GM12891 (cell line): ENCODE measurements around the gene PYGO1.

Experiments
- POLR2A ChIP-seq: IDR thresholded peaks from 2 replicates; pipeline ENCODE4 v1.6.1; 2011; ENCODE audit warnings: low read depth, low read length, control low read depth
- POLR2AphosphoS5 ChIP-seq: IDR thresholded peaks from 2 replicates; pipeline ENCODE4 v1.6.1; 2011; ENCODE audit warnings: low read depth, low read length, control low read depth
- SPI1 ChIP-seq: IDR thresholded peaks from 2 replicates; pipeline ENCODE4 v1.6.1; 2011; ENCODE audit warnings: low read depth, low read length, control low read depth
- TAF1 ChIP-seq: IDR thresholded peaks from 2 replicates; pipeline ENCODE4 v1.6.1; 2011; ENCODE audit warnings: low read depth, low read length, control low read depth

GRCh38 chr15:55576943-55577342 lies 11.2 kb downstream of the PYGO1 start:
- TF ChIP-seq POLR2AphosphoS5 (no peak), TAF1 (no peak), POLR2A (no peak), SPI1 (no peak)
